ENCODE measurements around the gene GPC5.

GPC5 gene

DNA sequence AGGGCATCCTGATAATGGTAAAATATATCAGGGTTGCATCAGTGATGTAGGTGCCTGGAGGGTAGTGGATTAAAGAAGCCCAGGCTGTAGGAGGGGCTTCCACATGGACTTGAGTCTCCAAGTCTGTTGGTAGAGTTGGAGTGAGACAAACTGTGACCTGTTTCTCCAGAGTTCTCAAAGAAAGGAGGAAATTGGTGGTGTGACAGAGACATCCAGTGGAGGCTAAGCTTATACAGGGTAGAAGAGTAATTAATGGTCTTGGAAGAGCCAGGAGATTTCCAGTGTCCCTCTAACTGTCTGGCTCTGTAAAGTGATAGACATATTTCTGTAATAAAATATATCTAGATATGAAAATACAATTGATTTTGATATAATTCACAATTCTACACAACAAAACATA lies 61.1 kb downstream of the GPC5 start:
- H3K4me3 Mint-ChIP-seq = no peak overlapping the region
- peaks cover 5% of the 10 kb centered on the region for H3K27me3 Mint-ChIP-seq (ENCODE audit: low read depth)
- H3K36me3 Mint-ChIP-seq (ENCODE audit: low read depth) = no peaks in the 10 kb centered on the region
- no peak overlapping the region for H3K27ac Mint-ChIP-seq
- H3K9me3 Mint-ChIP-seq = no peaks in the 10 kb centered on the region
- no peaks in the 10 kb centered on the region for H3K4me1 Mint-ChIP-seq (ENCODE audit: low read depth)

DNA sequence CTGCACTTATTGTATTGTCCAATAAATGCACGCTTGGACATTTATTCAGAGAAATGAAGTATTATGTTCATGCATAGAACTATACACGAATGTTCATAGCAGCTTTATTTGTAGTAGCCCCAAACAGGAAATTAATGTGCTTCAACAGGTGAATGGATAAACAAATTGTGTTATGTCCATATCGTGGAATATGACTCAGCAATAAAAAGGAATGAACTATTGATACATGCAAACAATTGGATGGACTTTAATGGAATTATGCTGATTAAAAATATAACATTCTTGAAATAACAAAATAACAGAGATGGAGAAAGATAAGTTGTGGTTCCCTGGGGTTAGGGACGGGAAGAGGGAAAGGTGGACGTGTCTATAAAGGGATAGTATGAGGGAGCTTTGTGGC lies 65.9 kb downstream of the GPC5 start:
- H3K4me3 Mint-ChIP-seq = no peak overlapping the region
- H3K27me3 Mint-ChIP-seq (ENCODE audit: low read depth) = no peaks in the 10 kb centered on the region
- no peaks in the 10 kb centered on the region for H3K9me3 Mint-ChIP-seq
- no peak overlapping the region for H3K27ac Mint-ChIP-seq
- no peaks in the 10 kb centered on the region for H3K36me3 Mint-ChIP-seq (ENCODE audit: low read depth)
- no peaks in the 10 kb centered on the region for H3K4me1 Mint-ChIP-seq (ENCODE audit: low read depth)

DNA sequence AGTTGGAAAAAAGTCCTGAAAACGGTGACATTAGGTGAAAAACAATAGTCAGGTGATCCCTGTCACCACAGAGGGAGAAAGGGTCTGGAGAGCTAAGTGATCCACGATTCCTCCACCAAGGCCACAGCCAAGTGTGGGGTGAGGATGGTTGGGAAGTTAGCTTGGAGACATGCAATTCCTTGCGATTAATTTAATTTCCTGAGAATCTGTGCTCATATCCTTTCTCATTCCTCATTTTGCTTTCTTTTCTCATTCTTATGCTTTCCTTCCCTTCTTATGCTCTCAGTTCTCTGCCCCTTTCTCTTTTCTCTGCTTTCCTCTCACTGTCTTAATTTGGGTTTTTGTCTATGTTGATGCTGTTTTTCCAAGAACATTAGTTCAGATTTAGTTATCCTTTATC lies 68.8 kb downstream of the GPC5 start:
- Mint-ChIP-seq H3K27me3 (ENCODE audit: low read depth) (no peaks in the 10 kb centered on the region), H3K27ac (no peak overlapping the region), H3K4me1 (ENCODE audit: low read depth) (no peaks in the 10 kb centered on the region), H3K36me3 (ENCODE audit: low read depth) (no peaks in the 10 kb centered on the region), H3K9me3 (no peaks in the 10 kb centered on the region), H3K4me3 (no peak overlapping the region)

DNA sequence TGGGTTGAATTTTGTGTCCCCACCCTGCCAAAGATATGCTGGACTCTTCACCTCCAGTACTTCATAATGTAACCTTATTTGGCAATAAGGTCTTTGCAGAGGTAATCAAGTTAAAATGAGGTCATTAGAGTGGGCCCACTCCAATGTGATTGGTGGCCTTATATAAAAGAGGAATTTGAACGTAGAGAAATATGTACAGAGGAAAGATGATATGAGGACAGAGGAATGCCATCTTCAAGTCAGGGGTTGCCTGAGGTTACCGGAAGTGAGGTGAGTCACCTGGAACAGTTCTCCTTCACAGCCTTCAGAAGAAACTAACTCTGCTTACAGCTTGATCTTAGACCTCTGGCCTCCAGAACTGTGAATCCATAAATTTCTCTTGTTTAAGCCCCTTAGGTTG lies 69.9 kb downstream of the GPC5 start:
- Mint-ChIP-seq H3K4me1 (ENCODE audit: low read depth) (no peaks in the 10 kb centered on the region), H3K27me3 (ENCODE audit: low read depth) (no peaks in the 10 kb centered on the region), H3K27ac (no peak overlapping the region), H3K4me3 (no peak overlapping the region), H3K9me3 (no peaks in the 10 kb centered on the region), H3K36me3 (ENCODE audit: low read depth) (no peaks in the 10 kb centered on the region)

DNA sequence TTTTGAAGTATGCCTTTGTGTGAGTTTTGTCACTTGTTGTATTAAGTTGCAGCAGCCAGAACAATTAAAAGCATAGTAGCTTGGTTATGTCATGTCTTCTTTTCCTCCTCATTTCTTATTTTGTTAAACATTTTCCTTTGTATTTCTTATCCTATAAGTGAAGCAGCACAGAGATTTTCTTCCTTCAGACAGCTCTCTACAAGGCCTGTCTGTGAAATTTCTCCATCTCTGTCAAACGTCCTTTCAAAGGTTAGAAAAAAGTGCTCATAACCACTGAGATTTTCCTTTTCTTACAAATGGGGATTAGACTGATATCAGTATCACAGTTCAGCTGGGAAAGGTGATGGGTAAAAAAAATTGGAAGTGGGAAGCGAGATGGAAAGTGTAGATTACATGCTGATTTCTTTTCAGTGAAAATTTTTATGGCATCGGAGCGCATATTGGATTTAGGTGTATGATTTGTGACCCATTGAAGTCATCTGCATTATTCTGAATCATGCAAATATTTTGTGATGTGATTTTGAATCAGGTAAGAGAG lies 71.7 kb downstream of the GPC5 start:
- Mint-ChIP-seq H3K27me3 (ENCODE audit: low read depth) (no peaks in the 10 kb centered on the region), H3K27ac (no peak overlapping the region), H3K36me3 (ENCODE audit: low read depth) (no peaks in the 10 kb centered on the region), H3K4me1 (ENCODE audit: low read depth) (no peaks in the 10 kb centered on the region), H3K4me3 (no peak overlapping the region), H3K9me3 (no peaks in the 10 kb centered on the region)

DNA sequence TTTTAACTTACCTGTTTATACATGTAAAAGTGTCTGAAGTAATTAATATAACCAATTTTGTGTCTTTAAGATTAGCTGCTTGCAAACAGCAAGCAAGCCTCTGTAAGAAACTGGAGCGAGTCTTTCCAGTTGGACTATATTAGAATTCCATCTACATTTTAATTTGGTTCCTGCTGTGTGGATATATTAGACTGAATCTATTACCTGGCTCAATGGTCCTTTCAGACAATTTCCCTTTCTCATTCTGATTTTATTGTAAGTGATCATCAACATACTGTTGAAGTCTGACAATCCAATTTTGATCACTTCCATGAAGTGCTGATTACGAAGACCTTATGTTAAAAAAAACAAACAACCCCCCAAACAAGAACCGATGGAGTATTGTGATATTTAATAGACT lies 72.3 kb downstream of the GPC5 start:
- Mint-ChIP-seq H3K27ac (no peak overlapping the region), H3K4me3 (no peak overlapping the region), H3K36me3 (ENCODE audit: low read depth) (no peaks in the 10 kb centered on the region), H3K4me1 (ENCODE audit: low read depth) (no peaks in the 10 kb centered on the region), H3K9me3 (no peaks in the 10 kb centered on the region), H3K27me3 (ENCODE audit: low read depth) (no peaks in the 10 kb centered on the region)

DNA sequence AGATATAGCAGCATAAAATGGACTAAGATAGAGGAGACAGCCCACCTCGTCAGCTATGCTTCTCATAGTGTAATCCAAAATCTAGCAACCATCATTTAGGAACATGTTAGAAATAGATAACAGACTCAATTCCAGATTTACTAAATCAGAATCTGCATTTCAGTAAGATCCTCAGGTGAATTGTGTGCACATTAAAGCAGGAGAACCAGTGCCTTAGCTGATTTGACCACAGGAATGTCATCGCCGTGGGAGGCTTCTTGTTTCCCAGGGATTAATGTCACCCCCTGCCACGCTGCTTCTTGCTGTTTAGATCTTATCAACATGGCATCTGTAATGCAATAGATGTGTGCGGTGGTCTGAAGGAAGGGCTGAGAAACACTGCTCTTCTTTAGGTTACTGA lies 84.0 kb downstream of the GPC5 start:
- no peak overlapping the region for H3K4me3 Mint-ChIP-seq

DNA sequence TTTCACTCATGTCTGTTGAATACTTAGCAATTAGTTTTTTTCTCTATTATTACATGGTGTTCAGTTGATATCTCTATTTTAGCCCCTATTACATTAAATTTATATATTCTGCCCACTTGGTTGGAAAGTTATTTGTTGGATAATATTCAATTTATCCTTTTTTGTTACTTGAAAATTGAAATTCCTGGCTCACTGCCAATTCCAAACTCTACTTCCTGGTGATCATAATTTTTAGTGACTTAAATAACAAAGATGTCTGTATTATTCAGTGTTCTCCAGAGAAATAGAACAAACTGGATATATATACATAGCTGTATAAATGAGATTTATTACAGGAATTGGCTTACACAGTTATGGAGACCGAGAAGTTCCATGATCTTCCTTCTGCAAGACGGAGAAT lies 93.6 kb downstream of the GPC5 start:
- Mint-ChIP-seq H3K27me3 (ENCODE audit: low read depth) (no peaks in the 10 kb centered on the region), H3K36me3 (ENCODE audit: low read depth) (no peaks in the 10 kb centered on the region), H3K27ac (no peak overlapping the region), H3K9me3 (no peaks in the 10 kb centered on the region), H3K4me1 (ENCODE audit: low read depth) (no peaks in the 10 kb centered on the region), H3K4me3 (no peak overlapping the region)

More for the DNA sequence above, 84.0 kb downstream of the GPC5 start:
- no peak overlapping the region for H3K27ac Mint-ChIP-seq
- peaks cover 3% of the 10 kb centered on the region for H3K27me3 Mint-ChIP-seq (ENCODE audit: low read depth)
- no peaks in the 10 kb centered on the region for H3K9me3 Mint-ChIP-seq
- H3K4me1 Mint-ChIP-seq (ENCODE audit: low read depth) = no peaks in the 10 kb centered on the region
- H3K36me3 Mint-ChIP-seq (ENCODE audit: low read depth) = no peaks in the 10 kb centered on the region

DNA sequence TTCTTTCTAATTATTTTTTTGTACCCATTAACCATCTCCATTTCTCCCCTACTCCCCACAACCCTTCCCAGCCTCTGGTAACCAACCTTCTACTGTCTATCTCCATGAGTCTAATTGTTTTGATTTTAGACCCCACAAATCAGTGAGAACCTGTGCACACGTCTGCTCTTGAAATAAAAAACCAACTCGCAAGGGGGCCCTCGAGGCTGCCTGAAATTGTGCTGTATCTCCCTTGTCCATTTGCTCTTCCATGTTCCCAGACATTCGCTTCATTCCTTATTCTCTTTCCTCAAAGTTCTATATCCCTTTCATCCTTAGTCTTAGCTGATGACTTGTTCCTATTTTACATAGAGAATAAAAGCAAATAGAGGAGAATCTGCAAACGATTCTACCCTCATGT lies 95.0 kb downstream of the GPC5 start:
- H3K27ac Mint-ChIP-seq = no peak overlapping the region
- H3K27me3 Mint-ChIP-seq (ENCODE audit: low read depth) = no peaks in the 10 kb centered on the region
- no peak overlapping the region for H3K4me3 Mint-ChIP-seq
- no peaks in the 10 kb centered on the region for H3K36me3 Mint-ChIP-seq (ENCODE audit: low read depth)
- H3K4me1 Mint-ChIP-seq (ENCODE audit: low read depth) = no peaks in the 10 kb centered on the region
- no peaks in the 10 kb centered on the region for H3K9me3 Mint-ChIP-seq

DNA sequence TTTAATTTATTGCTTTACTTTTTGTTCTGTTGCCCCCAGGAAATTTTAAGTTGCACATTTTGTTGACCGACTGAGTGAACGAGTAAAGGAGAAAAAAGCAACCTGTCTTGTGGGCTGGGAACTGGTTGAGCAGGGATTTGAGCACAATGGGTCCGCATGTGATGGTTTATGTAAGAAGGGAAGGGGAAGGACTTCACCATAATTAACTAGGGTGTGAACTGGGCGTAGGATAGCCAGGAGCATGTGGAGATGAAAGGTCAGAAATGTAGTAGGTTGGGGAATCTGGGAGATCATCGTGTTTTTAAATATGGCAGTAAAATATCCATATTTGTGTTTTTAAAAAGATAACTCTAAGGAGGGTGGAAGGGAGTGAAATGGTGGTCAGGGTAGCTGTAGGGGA lies 99.9 kb downstream of the GPC5 start:
- Mint-ChIP-seq H3K9me3 (no peaks in the 10 kb centered on the region), H3K36me3 (ENCODE audit: low read depth) (no peaks in the 10 kb centered on the region), H3K27ac (no peak overlapping the region), H3K4me1 (ENCODE audit: low read depth) (no peaks in the 10 kb centered on the region), H3K4me3 (no peak overlapping the region), H3K27me3 (ENCODE audit: low read depth) (no peaks in the 10 kb centered on the region)

DNA sequence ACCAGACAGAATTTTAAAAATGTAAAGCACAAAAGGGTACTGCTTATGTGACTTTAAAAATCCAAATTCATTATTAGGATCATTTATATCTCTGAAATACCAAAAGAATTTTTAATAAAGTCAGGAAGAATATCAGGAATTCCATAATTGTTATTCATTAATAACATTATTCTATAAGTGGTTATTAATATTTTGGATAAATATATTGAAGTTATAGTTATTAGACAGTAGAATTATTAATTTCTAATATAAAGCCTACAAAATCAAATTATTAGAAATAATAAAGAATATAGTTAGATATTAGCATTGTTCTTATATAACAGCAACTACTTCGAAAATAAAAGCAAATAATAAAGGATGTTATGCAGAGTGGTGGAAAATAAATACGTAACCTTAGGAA lies 105.8 kb downstream of the GPC5 start:
- no peaks in the 10 kb centered on the region for H3K36me3 Mint-ChIP-seq (ENCODE audit: low read depth)
- H3K27me3 Mint-ChIP-seq (ENCODE audit: low read depth) = no peaks in the 10 kb centered on the region
- no peaks in the 10 kb centered on the region for H3K4me1 Mint-ChIP-seq (ENCODE audit: low read depth)
- no peak overlapping the region for H3K4me3 Mint-ChIP-seq
- no peak overlapping the region for H3K27ac Mint-ChIP-seq
- H3K9me3 Mint-ChIP-seq = no peaks in the 10 kb centered on the region

DNA sequence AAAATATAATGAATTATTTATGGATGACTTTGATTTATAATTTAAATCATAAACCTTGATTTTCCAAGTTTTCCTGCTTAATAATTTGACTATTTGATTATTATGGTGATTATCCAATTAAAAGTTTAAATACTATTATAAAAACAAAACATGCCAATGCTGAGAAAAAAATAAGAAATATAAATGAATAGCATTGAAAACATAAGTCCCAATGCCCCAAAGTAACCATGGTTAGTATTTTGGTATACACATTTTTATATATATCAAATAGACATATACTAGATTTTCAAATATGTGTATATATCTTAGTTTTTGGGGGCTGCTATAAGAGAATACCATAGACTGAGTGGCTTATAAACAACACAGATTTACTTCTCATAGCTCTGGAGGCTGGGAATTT lies 108.3 kb downstream of the GPC5 start:
- H3K27ac Mint-ChIP-seq = no peak overlapping the region
- H3K27me3 Mint-ChIP-seq (ENCODE audit: low read depth) = no peaks in the 10 kb centered on the region
- no peaks in the 10 kb centered on the region for H3K9me3 Mint-ChIP-seq
- no peak overlapping the region for H3K4me3 Mint-ChIP-seq
- no peaks in the 10 kb centered on the region for H3K4me1 Mint-ChIP-seq (ENCODE audit: low read depth)
- H3K36me3 Mint-ChIP-seq (ENCODE audit: low read depth) = no peaks in the 10 kb centered on the region

DNA sequence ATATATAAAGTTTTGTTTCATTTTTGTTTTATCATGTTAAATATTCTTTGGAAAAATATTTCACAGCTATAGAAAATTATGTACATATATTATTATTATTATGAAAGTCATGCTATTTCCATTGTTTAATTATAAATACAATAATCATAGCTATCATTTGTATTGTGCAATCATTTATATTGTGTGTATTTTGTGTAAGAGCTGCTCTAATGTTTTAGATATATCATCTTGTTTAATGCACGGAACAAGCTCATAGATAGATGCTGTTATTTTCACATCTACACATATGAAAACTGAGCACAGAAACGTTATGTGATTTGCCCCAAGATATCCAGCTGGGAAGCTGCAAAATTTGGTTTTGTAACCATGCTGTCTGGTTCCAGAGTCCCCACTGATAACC lies 111.6 kb downstream of the GPC5 start:
- H3K27me3 Mint-ChIP-seq (ENCODE audit: low read depth) = no peaks in the 10 kb centered on the region
- H3K9me3 Mint-ChIP-seq = no peaks in the 10 kb centered on the region
- no peak overlapping the region for H3K4me3 Mint-ChIP-seq
- H3K27ac Mint-ChIP-seq = no peak overlapping the region
- no peaks in the 10 kb centered on the region for H3K4me1 Mint-ChIP-seq (ENCODE audit: low read depth)
- H3K36me3 Mint-ChIP-seq (ENCODE audit: low read depth) = no peaks in the 10 kb centered on the region

DNA sequence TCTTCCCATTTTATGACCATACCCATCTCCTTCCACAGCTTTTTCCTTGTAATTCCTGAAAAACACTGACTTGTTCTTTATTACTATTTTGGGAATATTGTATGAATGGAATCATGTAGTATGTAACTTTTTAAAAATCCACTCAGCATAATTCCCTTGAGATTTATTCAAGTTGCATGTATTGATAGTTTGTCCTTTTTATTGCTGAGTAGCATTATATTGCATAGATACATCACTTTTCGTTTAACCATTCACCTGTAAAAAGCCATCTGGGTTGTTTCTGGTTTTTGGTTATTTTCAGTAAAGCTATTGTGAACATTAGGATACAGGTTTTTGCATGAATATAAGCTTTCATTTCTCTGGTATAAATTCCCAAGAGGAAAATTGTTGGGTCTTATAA lies 115.4 kb downstream of the GPC5 start:
- Mint-ChIP-seq H3K27me3 (ENCODE audit: low read depth) (no peaks in the 10 kb centered on the region), H3K36me3 (ENCODE audit: low read depth) (no peaks in the 10 kb centered on the region), H3K9me3 (no peaks in the 10 kb centered on the region), H3K4me1 (ENCODE audit: low read depth) (no peaks in the 10 kb centered on the region), H3K27ac (no peak overlapping the region), H3K4me3 (no peak overlapping the region)

DNA sequence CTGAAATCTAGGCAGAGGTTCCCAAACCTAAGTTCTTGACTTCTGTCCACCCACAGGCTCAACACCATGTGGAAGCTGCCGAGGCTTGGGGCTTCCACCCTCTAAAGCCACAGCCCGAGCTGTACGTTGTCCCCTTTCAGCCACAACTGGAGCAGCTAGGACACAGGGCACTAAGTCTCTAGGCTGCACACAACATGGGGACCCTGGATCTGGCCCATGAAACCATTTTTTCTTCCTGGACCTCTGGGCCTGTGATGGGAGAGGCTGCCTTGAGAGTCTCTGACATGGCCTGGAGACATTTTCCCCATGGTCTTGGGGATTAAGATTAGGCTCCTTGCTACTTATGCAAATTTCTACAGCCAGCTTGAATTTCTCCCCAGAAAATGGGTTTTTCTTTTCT lies 118.4 kb downstream of the GPC5 start:
- no peak overlapping the region for H3K27ac Mint-ChIP-seq
- H3K4me3 Mint-ChIP-seq = no peak overlapping the region
- no peaks in the 10 kb centered on the region for H3K4me1 Mint-ChIP-seq (ENCODE audit: low read depth)
- no peaks in the 10 kb centered on the region for H3K36me3 Mint-ChIP-seq (ENCODE audit: low read depth)
- no peaks in the 10 kb centered on the region for H3K9me3 Mint-ChIP-seq
- H3K27me3 Mint-ChIP-seq (ENCODE audit: low read depth) = no peaks in the 10 kb centered on the region

DNA sequence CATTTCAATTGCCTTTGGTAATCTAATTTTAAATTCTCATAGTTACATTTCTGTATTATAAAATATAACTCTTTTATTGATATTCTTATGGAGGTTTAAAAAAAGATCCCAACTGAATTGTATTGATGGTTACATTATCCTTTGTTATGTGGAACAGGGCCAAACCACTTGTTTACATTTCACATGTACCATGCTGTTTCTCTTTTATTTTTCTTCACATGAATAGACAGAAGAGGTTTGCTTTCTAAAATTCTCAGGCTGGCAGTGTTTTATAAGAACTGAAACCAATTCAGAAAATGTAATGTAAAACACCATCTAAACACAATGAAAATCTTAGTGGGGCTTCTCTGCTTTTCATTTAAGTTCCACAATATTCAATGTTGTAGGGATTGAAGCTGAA lies 122.5 kb downstream of the GPC5 start:
- Mint-ChIP-seq H3K9me3 (no peaks in the 10 kb centered on the region), H3K4me3 (no peak overlapping the region), H3K27me3 (ENCODE audit: low read depth) (no peaks in the 10 kb centered on the region), H3K27ac (no peak overlapping the region), H3K36me3 (ENCODE audit: low read depth) (no peaks in the 10 kb centered on the region), H3K4me1 (ENCODE audit: low read depth) (no peaks in the 10 kb centered on the region)
